Keratinocyte (primary cell): ENCODE results near the gene PFDN5. TPM values are rescaled to one million over a fixed set of nuclear protein-coding genes. Genes with fewer than 3 reads are reported as not detected.

Source experiments
- DNase-seq: peaks from one replicate; pipeline ENCODE4 v3.0.0-alpha.2; 2011; ENCODE audit warnings: low read depth, missing footprints, low spot score
- FAIRE-seq: peaks from 2 replicates; lab custom pipeline; 2011; peaks lifted over from hg19 to GRCh38; lab: Jason Lieb, UNC
- H2AFZ ChIP-seq: 2 replicates; pipeline ENCODE4 v1.6.0; 2012; ENCODE audit warnings: low read length, control low read depth, inconsistent platforms; ENCODE audit not compliant: control insufficient read depth
- H3K27ac ChIP-seq: 2 replicates; pipeline ENCODE4 v1.5.1; 2011; ENCODE audit warnings: low read length; ENCODE audit not compliant: control insufficient read depth, insufficient read depth
- H3K27me3 ChIP-seq: 3 replicates; pipeline ENCODE4 v1.6.0; 2011; ENCODE audit warnings: low read length; ENCODE audit not compliant: control insufficient read depth, insufficient read depth; ENCODE audit errors: extremely low read depth
- H3K36me3 ChIP-seq, 2 experiments: 2 replicates in 1 of 2; 3 replicates in 1 of 2; pipeline ENCODE4 v1.5.1; 2011; ENCODE audit warnings: low read length in 2 of 2, mild to moderate bottlenecking in 1 of 2; ENCODE audit not compliant: control insufficient read depth in 2 of 2, insufficient read depth in 2 of 2; ENCODE audit errors: extremely low read depth in 1 of 2
- H3K4me1 ChIP-seq: 3 replicates; pipeline ENCODE4 v1.5.1; 2011; ENCODE audit warnings: low read length; ENCODE audit not compliant: control insufficient read depth, insufficient read depth; ENCODE audit errors: extremely low read depth
- H3K4me2 ChIP-seq: 3 replicates; pipeline ENCODE4 v1.6.0; 2011; ENCODE audit warnings: low read depth, low read length; ENCODE audit not compliant: control insufficient read depth, insufficient read depth; ENCODE audit errors: extremely low read depth
- H3K4me3 ChIP-seq, 3 experiments: fragments of 200-600 bp in 1 of 3; sonication (generic) in 1 of 3; 2 replicates in 2 of 3; 3 replicates in 1 of 3; pipeline ENCODE4 v1.5.1; 2011 to 2016; ENCODE audit warnings: low read length in 3 of 3, mild to moderate bottlenecking in 3 of 3, control low read depth in 2 of 3, inconsistent platforms in 1 of 3, low read depth in 1 of 3, mixed read lengths in 1 of 3, mixed run types in 1 of 3, moderate library complexity in 1 of 3; ENCODE audit not compliant: control insufficient read depth in 2 of 3, insufficient read depth in 2 of 3; ENCODE audit errors: extremely low read depth in 1 of 3
- H3K79me2 ChIP-seq: 2 replicates; pipeline ENCODE4 v1.6.0; 2012; ENCODE audit warnings: low read length; ENCODE audit not compliant: control insufficient read depth, insufficient read depth
- H3K9ac ChIP-seq: 3 replicates; pipeline ENCODE4 v1.6.0; 2011; ENCODE audit warnings: low read length; ENCODE audit not compliant: control insufficient read depth, insufficient read depth; ENCODE audit errors: extremely low read depth
- H3K9me1 ChIP-seq: 3 replicates; pipeline ENCODE4 v1.6.0; 2011; ENCODE audit warnings: low read length; ENCODE audit not compliant: control insufficient read depth, insufficient read depth; ENCODE audit errors: extremely low read depth
- H3K9me3 ChIP-seq: 2 replicates; pipeline ENCODE4 v1.5.1; 2012; ENCODE audit warnings: low read depth, low read length; ENCODE audit not compliant: control insufficient read depth
- H4K20me1 ChIP-seq: 3 replicates; pipeline ENCODE4 v1.6.0; 2011; ENCODE audit warnings: low read length; ENCODE audit not compliant: control insufficient read depth, insufficient read depth; ENCODE audit errors: extremely low read depth
- CTCF ChIP-seq, 3 experiments: IDR thresholded peaks in 1 of 3; conservative IDR thresholded peaks in 1 of 3; optimal IDR thresholded peaks in 1 of 3; 2 replicates in 2 of 3; 3 replicates in 1 of 3; pipeline versions ENCODE3 to v1.5.1; 2011; ENCODE audit warnings: low read length in 3 of 3, mild to moderate bottlenecking in 3 of 3, moderate library complexity in 2 of 3, control low read depth in 1 of 3, inconsistent platforms in 1 of 3; ENCODE audit not compliant: insufficient read depth in 2 of 3; ENCODE audit errors: extremely low read depth in 1 of 3
- EZH2 ChIP-seq: IDR thresholded peaks from one replicate; pipeline ENCODE4 v1.6.1; 2012; ENCODE audit warnings: inconsistent platforms, mild to moderate bottlenecking, low read length, moderate library complexity
- dilution Hi-C: fragments of 300-500 bp; cut with MboI; formaldehyde crosslinking; loops from one replicate; pipeline ENCODE4 v1.7.0; 2020; ENCODE audit warnings: low sequenced_read_pairs; ENCODE audit not compliant: extremely low pct_ligation_motif_present
- polyA plus RNA-seq, 5 experiments: library from polyadenylated mRNA; depleted of rRNA in 3 of 5; stranded (reverse) in 3 of 5; stranded (forward) in 1 of 5; unstranded in 1 of 5; fragments of >200 nt; gene quantifications; 1 replicate in 1 of 5; 2 replicates in 3 of 5; 3 replicates in 1 of 5; pipeline versions ENCODE4 v1.2.1 to v1.2.3, GENCODE V29; 2011 to 2012; ENCODE audit warnings: missing spikeins in 2 of 5, low read depth in 1 of 5, low replicate concordance in 1 of 5

PFDN5 gene
- polyA plus RNA-seq, 1 donor (not counting 4 experiments of a cell fraction or from before 2014, with no cell fraction given), result 659 TPM

DNA sequence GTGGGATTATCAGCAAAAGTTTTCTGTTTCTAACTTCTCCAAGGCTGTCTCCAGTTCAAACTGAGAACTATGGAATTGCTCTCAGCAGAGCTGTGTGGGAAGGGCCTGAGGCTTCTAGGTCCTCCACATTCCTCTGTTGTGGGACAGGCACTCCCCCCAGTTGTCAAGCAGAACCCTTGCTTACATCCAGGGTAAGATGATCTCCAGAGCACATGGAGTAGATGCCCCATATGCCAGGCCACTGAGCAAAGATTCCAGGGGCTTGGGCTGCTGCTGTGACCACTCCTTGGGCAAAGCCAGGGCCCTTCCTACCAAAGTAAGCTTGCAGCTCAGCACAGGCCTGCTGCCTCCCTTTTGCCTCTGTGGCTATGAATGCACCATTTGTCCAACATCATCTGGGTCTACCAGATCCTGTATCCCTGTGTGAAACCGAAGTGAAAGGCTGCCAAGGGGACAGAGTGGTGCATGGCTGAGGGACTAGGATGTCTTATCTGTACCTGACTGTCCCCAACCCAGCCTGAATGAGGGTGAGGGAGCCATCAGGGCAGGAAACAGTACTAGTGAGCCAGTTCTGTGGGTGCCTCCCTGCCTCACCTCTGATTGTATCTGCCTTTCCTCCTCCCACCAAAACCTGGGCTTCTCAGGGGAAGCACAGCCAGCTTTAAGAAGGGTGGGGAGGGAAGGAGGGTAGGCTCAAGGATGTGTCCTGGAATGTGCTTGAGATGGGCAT, 40.4 kb upstream of the PFDN5 start:
- Histone ChIP-seq H3K4me2 (no peak overlapping the region), H3K27me3 (no peaks in the 10 kb centered on the region), H3K9me1 (no peaks in the 10 kb centered on the region), H3K36me3 (peaks cover 9 to 17% of the 10 kb centered on the region in 2 experiments), H4K20me1 (no peaks in the 10 kb centered on the region), H3K9me3 (no peaks in the 10 kb centered on the region), H3K4me3 (no peak overlapping the region), H3K79me2 (peaks cover 17% of the 10 kb centered on the region), H3K4me1 (peaks cover 20% of the 10 kb centered on the region), H2AFZ (no peak overlapping the region), H3K27ac (no peak overlapping the region), H3K9ac (no peak overlapping the region)
- dilution Hi-C loops, result no loop called here
- FAIRE-seq, result no peak
- TF ChIP-seq CTCF (optimal IDR thresholded peaks at IDR 0.05 in 1 of 3, IDR thresholded peaks at IDR 0.05 in 1 of 3, conservative IDR thresholded peaks at IDR 0.05 in 1 of 3; ENCODE audit: extremely low read depth in 1 of 3, insufficient read depth in 2 of 3, low read length in 3 of 3) (no peak), EZH2 (no peak)
- no peak for DNase-seq

- Histone ChIP-seq H2AFZ (no peak overlapping the region), H3K9me1 (no peaks in the 10 kb centered on the region), H3K27ac (no peak overlapping the region), H3K9ac (no peak overlapping the region), H3K27me3 (no peaks in the 10 kb centered on the region), H3K4me3 (no peak overlapping the region), H3K36me3 (peaks cover 9 to 17% of the 10 kb centered on the region in 2 experiments), H3K4me2 (no peak overlapping the region), H3K79me2 (peaks cover 17% of the 10 kb centered on the region), H3K9me3 (no peaks in the 10 kb centered on the region), H4K20me1 (no peaks in the 10 kb centered on the region), H3K4me1 (peaks cover 18% of the 10 kb centered on the region)
- dilution Hi-C loops, result no loop called here
- DNase-seq (no peak), FAIRE-seq (no peak)
- no peak for TF ChIP-seq CTCF (optimal IDR thresholded peaks at IDR 0.05 in 1 of 3, IDR thresholded peaks at IDR 0.05 in 1 of 3, conservative IDR thresholded peaks at IDR 0.05 in 1 of 3; ENCODE audit: extremely low read depth in 1 of 3, insufficient read depth in 2 of 3, low read length in 3 of 3)
- TF ChIP-seq EZH2, result no peak
Measured at GRCh38 chr12:53255996-53256395, 39.3 kb upstream of the PFDN5 start.
